Measurements from ENCODE around the gene RALGAPB. TPM values are rescaled to one million over a fixed set of nuclear protein-coding genes. Genes with fewer than 3 reads are reported as not detected.
"Not testable (repeated sequence)": the region's sequence is repeated elsewhere in the genome, so short reads cannot be mapped to it uniquely, and the experiment has no call there.

The RALGAPB gene
- total RNA-seq, 1 experiment from 2014 or later, result 21.2 TPM

- in situ Hi-C loops (cut with HindIII; ENCODE audit: low pct_unique_long_range_greater_than_20kb, low sequenced_read_pairs), result no loop called here
- no peak for DNase-seq (ENCODE audit: low read depth, low spot score)
Measured at GRCh38 chr20:38445381-38445796, 27.3 kb upstream of the RALGAPB start.

- in situ Hi-C loops (cut with HindIII; ENCODE audit: low pct_unique_long_range_greater_than_20kb, low sequenced_read_pairs), result no loop called here
- no peak for DNase-seq (ENCODE audit: low read depth, low spot score)
Measured at GRCh38 chr20:38445901-38446425, 26.7 kb upstream of the RALGAPB start.

- in situ Hi-C loops (cut with HindIII; ENCODE audit: low pct_unique_long_range_greater_than_20kb, low sequenced_read_pairs), result no loop called here
- DNase-seq (ENCODE audit: low read depth, low spot score), result peak; percentile 91
Measured at GRCh38 chr20:38446441-38447209, 26.0 kb upstream of the RALGAPB start.

- in situ Hi-C loops (cut with HindIII; ENCODE audit: low pct_unique_long_range_greater_than_20kb, low sequenced_read_pairs), result no loop called here
- no peak for DNase-seq (ENCODE audit: low read depth, low spot score)
Measured at GRCh38 chr20:38447251-38447661, 25.4 kb upstream of the RALGAPB start.

GRCh38 chr20:38447931-38448675 lies 24.5 kb upstream of the RALGAPB start:
- in situ Hi-C loops (cut with HindIII; ENCODE audit: low pct_unique_long_range_greater_than_20kb, low sequenced_read_pairs), result no loop called here
- no peak for DNase-seq (ENCODE audit: low read depth, low spot score)

- in situ Hi-C loops (cut with HindIII; ENCODE audit: low pct_unique_long_range_greater_than_20kb, low sequenced_read_pairs), result no loop called here
- no peak for DNase-seq (ENCODE audit: low read depth, low spot score)
Measured at GRCh38 chr20:38449046-38449445, 23.6 kb upstream of the RALGAPB start.

GRCh38 chr20:38450412-38450975 lies 22.1 kb upstream of the RALGAPB start:
- DNase-seq (ENCODE audit: low read depth, low spot score), result no peak
- in situ Hi-C loops (cut with HindIII; ENCODE audit: low pct_unique_long_range_greater_than_20kb, low sequenced_read_pairs), result no loop called here

- in situ Hi-C loops (cut with HindIII; ENCODE audit: low pct_unique_long_range_greater_than_20kb, low sequenced_read_pairs), result no loop called here
- DNase-seq (ENCODE audit: low read depth, low spot score), result no peak
Measured at GRCh38 chr20:38452880-38453624, 19.6 kb upstream of the RALGAPB start.

GRCh38 chr20:38453941-38454340 lies 18.7 kb upstream of the RALGAPB start:
- in situ Hi-C loops (cut with HindIII; ENCODE audit: low pct_unique_long_range_greater_than_20kb, low sequenced_read_pairs), result no loop called here
- DNase-seq (ENCODE audit: low read depth, low spot score), result no peak

- in situ Hi-C loops (cut with HindIII; ENCODE audit: low pct_unique_long_range_greater_than_20kb, low sequenced_read_pairs), result no loop called here
- DNase-seq (ENCODE audit: low read depth, low spot score), result no peak
Measured at GRCh38 chr20:38454556-38455473, 17.8 kb upstream of the RALGAPB start.

GRCh38 chr20:38458314-38458713 lies 14.3 kb upstream of the RALGAPB start:
- in situ Hi-C loops (cut with HindIII; ENCODE audit: low pct_unique_long_range_greater_than_20kb, low sequenced_read_pairs), result no loop called here
- no peak for DNase-seq (ENCODE audit: low read depth, low spot score)

- DNase-seq (ENCODE audit: low read depth, low spot score), result peak; percentile 53
- in situ Hi-C loops (cut with HindIII; ENCODE audit: low pct_unique_long_range_greater_than_20kb, low sequenced_read_pairs), result no loop called here
Measured at GRCh38 chr20:38460040-38460623, 12.5 kb upstream of the RALGAPB start.

- in situ Hi-C loops (cut with HindIII; ENCODE audit: low pct_unique_long_range_greater_than_20kb, low sequenced_read_pairs); DNase-seq (ENCODE audit: low read depth, low spot score): not testable (repeated sequence)
Measured at GRCh38 chr20:38460631-38461030, 12.0 kb upstream of the RALGAPB start.

- DNase-seq (ENCODE audit: low read depth, low spot score); in situ Hi-C loops (cut with HindIII; ENCODE audit: low pct_unique_long_range_greater_than_20kb, low sequenced_read_pairs): not testable (repeated sequence)
Measured at GRCh38 chr20:38461167-38461566, 11.5 kb upstream of the RALGAPB start.

GRCh38 chr20:38461569-38461968 lies 11.1 kb upstream of the RALGAPB start:
- DNase-seq (ENCODE audit: low read depth, low spot score); in situ Hi-C loops (cut with HindIII; ENCODE audit: low pct_unique_long_range_greater_than_20kb, low sequenced_read_pairs): not testable (repeated sequence)

- in situ Hi-C loops (cut with HindIII; ENCODE audit: low pct_unique_long_range_greater_than_20kb, low sequenced_read_pairs), result no loop called here
Measured at GRCh38 chr20:38466171-38466570, 6.5 kb upstream of the RALGAPB start.

More at GRCh38 chr20:38466171-38466570, 6.5 kb upstream of the RALGAPB start:
- DNase-seq (ENCODE audit: low read depth, low spot score), result no peak
